Calu3 (cell line): ENCODE measurements around the gene OCA2. TPM values are rescaled to one million over a fixed set of nuclear protein-coding genes. Genes with fewer than 3 reads are reported as not detected.

Experiments used
- BruUV-seq: library from RNA; stranded (reverse); fragments of 400-500 nt; replicated peaks from 2 replicates; lab custom pipeline; 2021; lab: Mats Ljungman, UMichigan
- CTCF ChIA-PET: fragments of 300-600 bp; sonication (Branson Sonifier 250); formaldehyde crosslinking; loops from one replicate; lab custom pipeline; 2022; ENCODE audit warnings: antibody characterized with exemption; lab: Charles Lee
- DNase-seq: peaks from one replicate; pipeline ENCODE4 v3.0.0; 2022
- H3K27ac Mint-ChIP-seq: one replicate; pipeline ENCODE4 v1.8.0; 2022; ENCODE audit warnings: mixed read lengths; ENCODE audit not compliant: unreplicated experiment
- H3K27me3 Mint-ChIP-seq: one replicate; pipeline ENCODE4 v1.8.0; 2022; ENCODE audit warnings: mixed read lengths; ENCODE audit not compliant: unreplicated experiment
- H3K36me3 Mint-ChIP-seq: one replicate; pipeline ENCODE4 v1.8.0; 2022; ENCODE audit warnings: mild to moderate bottlenecking, moderate library complexity, mixed read lengths; ENCODE audit not compliant: insufficient read depth, unreplicated experiment
- H3K4me1 Mint-ChIP-seq: one replicate; pipeline ENCODE4 v1.8.0; 2022; ENCODE audit warnings: mild to moderate bottlenecking, low read depth, mixed read lengths; ENCODE audit not compliant: unreplicated experiment
- H3K4me3 Mint-ChIP-seq: one replicate; pipeline ENCODE4 v1.8.0; 2022; ENCODE audit warnings: mild to moderate bottlenecking, low read depth, moderate library complexity, mixed read lengths; ENCODE audit not compliant: unreplicated experiment
- H3K9me3 Mint-ChIP-seq: one replicate; pipeline ENCODE4 v1.8.0; 2022; ENCODE audit warnings: low read depth, mixed read lengths; ENCODE audit not compliant: unreplicated experiment
- CTCF ChIP-seq: fragments of 200-600 bp; IDR thresholded peaks from one replicate; pipeline ENCODE4 v1.8.0; 2022; ENCODE audit warnings: antibody characterized with exemption; ENCODE audit not compliant: unreplicated experiment
- intact Hi-C: fragments of 100-400 bp; cut with micrococcal nuclease; formaldehyde crosslinking; loops from one replicate; pipeline ENCODE4 v1.10.0; 2022; ENCODE audit not compliant: unreplicated experiment
- total RNA-seq: library from RNA; stranded (reverse); gene quantifications from 2 replicates; pipeline ENCODE4 v1.2.3, GENCODE V29; 2022

OCA2 gene
- total RNA-seq, 1 experiment from 2014 or later: not detected

GRCh38 chr15:27866505-27867165 is 232.5 kb downstream of the OCA2 start:
- no peak overlapping the region for H3K27ac Mint-ChIP-seq
- H3K27me3 Mint-ChIP-seq: no peaks in the 10 kb centered on the region
- BruUV-seq: no TSS peak
- intact Hi-C loops: no loop called here
- H3K4me3 Mint-ChIP-seq: no peak overlapping the region
- H3K9me3 Mint-ChIP-seq: peaks cover 2% of the 10 kb centered on the region
- no peak for TF ChIP-seq CTCF
- CTCF ChIA-PET: no interaction called here
- H3K36me3 Mint-ChIP-seq: no peaks in the 10 kb centered on the region
- H3K4me1 Mint-ChIP-seq: no peaks in the 10 kb centered on the region
- no peak for DNase-seq

GRCh38 chr15:27865926-27866325 is 233.2 kb downstream of the OCA2 start:
- no peak for TF ChIP-seq CTCF
- no peak overlapping the region for H3K27ac Mint-ChIP-seq
- intact Hi-C loops: no loop called here
- H3K4me3 Mint-ChIP-seq: no peak overlapping the region
- H3K9me3 Mint-ChIP-seq: peaks cover 2% of the 10 kb centered on the region
- no peak for DNase-seq
- no peaks in the 10 kb centered on the region for H3K4me1 Mint-ChIP-seq
- no peaks in the 10 kb centered on the region for H3K27me3 Mint-ChIP-seq
- CTCF ChIA-PET: no interaction called here
- no peaks in the 10 kb centered on the region for H3K36me3 Mint-ChIP-seq
- no TSS peak for BruUV-seq

DNA sequence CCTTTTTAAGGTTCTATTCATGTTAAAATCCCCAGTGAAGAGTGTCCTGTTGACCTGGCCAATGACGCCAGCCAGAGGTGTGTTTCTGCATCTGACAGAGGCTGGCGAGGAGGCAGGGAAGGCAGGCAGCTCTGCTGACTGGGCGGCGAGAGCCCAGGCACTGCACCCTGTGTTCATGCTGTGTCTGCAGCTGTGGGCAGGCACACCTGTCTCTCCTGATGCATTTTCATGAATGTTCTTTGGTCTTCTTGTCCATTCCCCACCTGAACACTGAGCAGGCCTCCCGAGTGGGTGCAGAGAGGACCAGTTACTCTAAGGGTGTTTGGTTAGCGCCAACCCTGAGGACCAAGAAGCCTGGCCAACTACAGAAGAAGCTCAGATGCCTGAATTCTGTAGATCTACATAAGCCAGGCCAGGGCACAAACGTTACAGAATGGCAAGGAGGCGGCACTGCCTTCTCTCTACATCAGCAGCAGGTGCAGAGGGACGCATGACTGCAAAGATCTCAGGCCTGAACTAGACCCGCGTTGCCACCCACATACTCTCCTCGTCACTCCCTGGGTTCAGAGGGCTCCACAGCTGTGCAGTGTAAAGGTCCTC is 233.7 kb downstream of the OCA2 start:
- Mint-ChIP-seq H3K9me3 (peaks cover 2% of the 10 kb centered on the region), H3K4me3 (no peak overlapping the region), H3K4me1 (no peaks in the 10 kb centered on the region), H3K27me3 (no peaks in the 10 kb centered on the region), H3K36me3 (no peaks in the 10 kb centered on the region), H3K27ac (no peak overlapping the region)
- TF ChIP-seq CTCF: no peak
- no TSS peak for BruUV-seq
- DNase-seq: no peak
- intact Hi-C loops: no loop called here
- CTCF ChIA-PET: no interaction called here

- peaks cover 2% of the 10 kb centered on the region for H3K9me3 Mint-ChIP-seq
- DNase-seq: no peak
- CTCF ChIA-PET: no interaction called here
- H3K27ac Mint-ChIP-seq: no peak overlapping the region
- H3K36me3 Mint-ChIP-seq: no peaks in the 10 kb centered on the region
- no peaks in the 10 kb centered on the region for H3K27me3 Mint-ChIP-seq
- H3K4me1 Mint-ChIP-seq: no peaks in the 10 kb centered on the region
- no peak for TF ChIP-seq CTCF
- no TSS peak for BruUV-seq
- intact Hi-C loops: no loop called here
- no peak overlapping the region for H3K4me3 Mint-ChIP-seq
These were observed 234.4 kb downstream of the OCA2 start for GRCh38 chr15:27864719-27865118.
